Tibial nerve (tissue), 4 donors: ENCODE results near the gene PPA2.

ENCODE experiments used
- CTCF ChIP-seq, 5 experiments: fragments of 200-600 bp in 3 of 5; fragments of 450-650 bp in 2 of 5; sonication (generic) in 3 of 5; IDR thresholded peaks; one replicate each; pipeline ENCODE4 v1.5.1; 2016 to 2019; ENCODE audit warnings: antibody characterized with exemption in 5 of 5, mild to moderate bottlenecking in 3 of 5, moderate library complexity in 2 of 5
- EP300 ChIP-seq, 2 donors: sonication (generic); formaldehyde crosslinking; IDR thresholded peaks; one replicate each; pipeline ENCODE4 v1.6.1; 2017; ENCODE audit warnings: antibody characterized with exemption in 2 of 2, mild to moderate bottlenecking in 1 of 2
- POLR2A ChIP-seq, 2 donors: fragments of 450-650 bp; IDR thresholded peaks; one replicate each; pipeline ENCODE4 v1.6.1; 2017; ENCODE audit warnings: antibody characterized with exemption in 2 of 2, mild to moderate bottlenecking in 2 of 2, moderate library complexity in 2 of 2

GRCh38 chr4:105387466-105387865 is 86.4 kb downstream of the PPA2 start:
- TF ChIP-seq POLR2A (IDR thresholded peaks at IDR 0.05) = no peak
- no peak for TF ChIP-seq CTCF (IDR thresholded peaks at IDR 0.05)
- TF ChIP-seq EP300 (IDR thresholded peaks at IDR 0.05) = no peak
